Endothelial cell of umbilical vein (primary cell): ENCODE data around the gene EXOC3. TPM values are rescaled to one million over a fixed set of nuclear protein-coding genes. Genes with fewer than 3 reads are reported as not detected.

Source experiments
- BruUV-seq: library from RNA; stranded (reverse); fragments of 400-500 nt; replicated peaks from 2 replicates; lab custom pipeline; 2021; lab: Mats Ljungman, UMichigan
- CTCF ChIA-PET: fragments of 300-600, 350-600 bp; sonication (Branson Sonifier 250); formaldehyde crosslinking; loops from one replicate; lab custom pipeline; 2021; ENCODE audit warnings: antibody characterized with exemption, inconsistent platforms; lab: Charles Lee
- POLR2A ChIA-PET: fragments of 300-600, 350-600 bp; sonication (Branson Sonifier 250); formaldehyde crosslinking; loops from one replicate; lab custom pipeline; 2021; ENCODE audit warnings: antibody characterized with exemption, inconsistent platforms; lab: Charles Lee
- DNase-seq: peaks from one replicate; pipeline ENCODE4 v3.0.0-alpha.2; 2011; ENCODE audit warnings: low read depth, low spot score
- FAIRE-seq: peaks from 2 replicates; lab custom pipeline; 2011; peaks lifted over from hg19 to GRCh38; lab: Jason Lieb, UNC
- H2AFZ ChIP-seq: 2 replicates; pipeline ENCODE4 v1.6.0; 2012; ENCODE audit warnings: low read depth, low read length, control low read depth, inconsistent platforms
- H3K27ac ChIP-seq: 2 replicates; pipeline ENCODE4 v1.5.1; 2011; ENCODE audit warnings: low read depth, mild to moderate bottlenecking, control low read depth, low read length, moderate library complexity; ENCODE audit not compliant: insufficient read depth
- H3K27me3 ChIP-seq, 2 experiments: 2 replicates each; pipeline versions ENCODE4 v1.6.0 to v1.6.1; 2011; ENCODE audit warnings: low read length in 2 of 2, mixed read lengths in 1 of 2; ENCODE audit not compliant: control insufficient read depth in 2 of 2, insufficient read depth in 2 of 2
- H3K36me3 ChIP-seq, 2 experiments: 2 replicates in 1 of 2; 3 replicates in 1 of 2; pipeline ENCODE4 v1.5.1; 2011; ENCODE audit warnings: low read length in 2 of 2, mild to moderate bottlenecking in 1 of 2, moderate library complexity in 1 of 2; ENCODE audit not compliant: control insufficient read depth in 2 of 2, insufficient read depth in 2 of 2; ENCODE audit errors: extremely low read depth in 1 of 2
- H3K4me1 ChIP-seq: 3 replicates; pipeline ENCODE4 v1.5.1; 2011; ENCODE audit warnings: mild to moderate bottlenecking, low read length; ENCODE audit not compliant: control insufficient read depth, insufficient read depth; ENCODE audit errors: extremely low read depth
- H3K4me2 ChIP-seq: 2 replicates; pipeline ENCODE4 v1.6.1; 2011; ENCODE audit warnings: low read length, control low read depth, mixed read lengths; ENCODE audit not compliant: insufficient read depth
- H3K4me3 ChIP-seq, 3 experiments: fragments of 200-600 bp in 1 of 3; sonication (generic), shearing (Covaris generic) in 1 of 3; replicated peaks in 1 of 3; 2 replicates each; pipeline ENCODE4 v1.5.1; 2011 to 2016; ENCODE audit warnings: control low read depth in 3 of 3, low read length in 3 of 3, mild to moderate bottlenecking in 2 of 3, inconsistent platforms in 1 of 3, low read depth in 1 of 3, moderate library complexity in 1 of 3; ENCODE audit not compliant: insufficient read depth in 1 of 3
- H3K79me2 ChIP-seq: 2 replicates; pipeline ENCODE4 v1.6.0; 2012; ENCODE audit warnings: low read length, inconsistent platforms; ENCODE audit not compliant: control insufficient read depth, insufficient read depth
- H3K9ac ChIP-seq: replicated peaks from 2 replicates; pipeline ENCODE3; 2011; ENCODE audit warnings: low read length, control low read depth; ENCODE audit not compliant: insufficient read depth; ENCODE audit errors: extremely low read depth
- H3K9me1 ChIP-seq: replicated peaks from 3 replicates; pipeline ENCODE4 v1.6.0; 2011; ENCODE audit warnings: mild to moderate bottlenecking, low read length; ENCODE audit not compliant: control insufficient read depth, insufficient read depth; ENCODE audit errors: extremely low read depth
- H3K9me3 ChIP-seq: replicated peaks from 2 replicates; pipeline ENCODE4 v1.5.1; 2012; ENCODE audit warnings: low read length, inconsistent platforms; ENCODE audit not compliant: control insufficient read depth, insufficient read depth
- H4K20me1 ChIP-seq: replicated peaks from 2 replicates; pipeline ENCODE3; 2011; ENCODE audit warnings: mild to moderate bottlenecking, low read length; ENCODE audit not compliant: control insufficient read depth, insufficient read depth; ENCODE audit errors: extremely low read depth
- CTCF ChIP-seq, 2 donors: IDR thresholded peaks; 1 replicate in 1 of 2; 2 replicates in 1 of 2; pipeline ENCODE4 v1.5.1; 2011; ENCODE audit warnings: low read length in 2 of 2, mild to moderate bottlenecking in 2 of 2, moderate library complexity in 2 of 2, control low read depth in 1 of 2, inconsistent platforms in 1 of 2, low read depth in 1 of 2; ENCODE audit not compliant: insufficient read depth in 1 of 2; ENCODE audit errors: extremely low read depth in 1 of 2
- EZH2 ChIP-seq: IDR thresholded peaks from 2 replicates; pipeline ENCODE4 v1.6.1; 2012; ENCODE audit warnings: borderline replicate concordance, low read depth, mild to moderate bottlenecking, moderate library complexity, low read length, inconsistent platforms; ENCODE audit not compliant: severe bottlenecking
- FOS ChIP-seq: IDR thresholded peaks from 2 replicates; pipeline ENCODE4 v1.6.1; 2011; ENCODE audit warnings: mild to moderate bottlenecking, low read length, moderate library complexity, borderline replicate concordance; ENCODE audit not compliant: insufficient read depth
- GATA2 ChIP-seq: IDR thresholded peaks from 2 replicates; pipeline ENCODE4 v1.7.0; 2011; ENCODE audit warnings: low read depth, mild to moderate bottlenecking, moderate library complexity, mixed read lengths, low read length; ENCODE audit not compliant: insufficient read length, insufficient read depth
- JUN ChIP-seq: IDR thresholded peaks from 2 replicates; pipeline ENCODE4 v1.6.1; 2011; ENCODE audit warnings: borderline replicate concordance, low read depth; ENCODE audit not compliant: insufficient read length, insufficient read depth
- MAX ChIP-seq: IDR thresholded peaks from 2 replicates; pipeline ENCODE4 v1.6.1; 2011; ENCODE audit not compliant: insufficient read depth, insufficient read length
- MYC ChIP-seq: IDR thresholded peaks from one replicate; pipeline ENCODE4 v1.6.1; 2011; ENCODE audit warnings: mild to moderate bottlenecking, low read depth, low read length
- POLR2A ChIP-seq: IDR thresholded peaks from 2 replicates; pipeline ENCODE4 v1.6.1; 2012; ENCODE audit warnings: low read depth, mild to moderate bottlenecking, control low read depth, low read length
- POLR2AphosphoS5 ChIP-seq: IDR thresholded peaks from 2 replicates; pipeline ENCODE4 v1.6.1; 2012; ENCODE audit warnings: low read depth, mild to moderate bottlenecking, control low read depth, low read length, moderate library complexity; ENCODE audit not compliant: insufficient read depth
- dilution Hi-C: fragments of 300-500 bp; cut with MboI; formaldehyde crosslinking; loops from one replicate; pipeline ENCODE4 v1.15.0; 2019; ENCODE audit warnings: low sequenced_read_pairs; ENCODE audit not compliant: extremely low pct_ligation_motif_present
- intact Hi-C: fragments of 100-400 bp; cut with micrococcal nuclease; formaldehyde crosslinking; loops from one replicate; pipeline ENCODE4 v1.10.0; 2022
- polyA plus RNA-seq, 4 experiments: library from polyadenylated mRNA; depleted of rRNA in 3 of 4; stranded (reverse) in 3 of 4; unstranded in 1 of 4; fragments of >200 nt; gene quantifications; 2 replicates each; pipeline versions ENCODE4 v1.2.1 to v1.2.3, GENCODE V29; 2011 to 2012; ENCODE audit warnings: missing spikeins in 1 of 4
- total RNA-seq: library from RNA; stranded (reverse); gene quantifications from 2 replicates; pipeline ENCODE4 v1.2.3, GENCODE V29; 2021

EXOC3 gene
- total and polyA plus RNA-seq, 2 donors (not counting 3 experiments of a cell fraction or from before 2014, with no cell fraction given), result 26.4 to 52.9 TPM

- Histone ChIP-seq H3K9ac (no peak overlapping the region), H3K27me3 (no peaks in the 10 kb centered on the region), H3K4me2 (no peak overlapping the region), H3K79me2 (no peaks in the 10 kb centered on the region), H3K9me3 (no peaks in the 10 kb centered on the region), H3K27ac (no peak overlapping the region), H2AFZ (no peak overlapping the region), H3K9me1 (no peaks in the 10 kb centered on the region), H3K4me1 (no peaks in the 10 kb centered on the region), H3K36me3 (no peaks in the 10 kb centered on the region), H4K20me1 (no peaks in the 10 kb centered on the region), H3K4me3 (no peak overlapping the region)
- no peak for FAIRE-seq
- ChIA-PET CTCF (interaction anchor here (1.4 to 4.1 kb wide), 3 partner anchors 13 to 239 kb away, joined by 5 to 21 read pairs (median 14); no protein-coding TSS in a partner anchor), POLR2A (no interaction called here)
- BruUV-seq, result no TSS peak
- TF ChIP-seq MYC (no peak), EZH2 (no peak), CTCF (IDR thresholded peaks at IDR 0.05; ENCODE audit: extremely low read depth in 1 of 2, insufficient read depth in 1 of 2, low read depth in 1 of 2, low read length in 2 of 2) (no peak), FOS (no peak), POLR2A (no peak), MAX (no peak), POLR2AphosphoS5 (no peak), JUN (no peak), GATA2 (no peak)
- no peak for DNase-seq
- dilution Hi-C loops, result no loop called here
- intact Hi-C loops, result no loop called here
Measured at GRCh38 chr5:427415-428087, 15.4 kb upstream of the EXOC3 start.
